UCSD-AML1 (cell line): ENCODE results near the gene REPS2.
A peak's percentile ranks its signal among the peaks of the same experiment; 100 is the strongest.

ENCODE experiments used
- DNase-seq: peaks from one replicate; lab custom pipeline; 2025; ENCODE audit not compliant: unreplicated experiment; lab: John Stamatoyannopoulos, UW

The REPS2 gene

GRCh38 chrX:16946361-16946964 lies at the start of gene REPS2:
Gene REPS2, plus strand, starts transcription at chrX:16946658. Its CDS starts 204 bp downstream, at chrX:16946862.
- peak; percentile 55 for DNase-seq

- DNase-seq, result no peak
Measured at GRCh38 chrX:16897445-16897844, 49.0 kb upstream of the REPS2 start.

- no peak for DNase-seq
Measured at GRCh38 chrX:16903274-16904022, 43.0 kb upstream of the REPS2 start.

- no peak for DNase-seq
Measured at GRCh38 chrX:16910376-16910775, 36.1 kb upstream of the REPS2 start.

GRCh38 chrX:16914058-16914457 lies 32.4 kb upstream of the REPS2 start:
- no peak for DNase-seq

- DNase-seq, result no peak
Measured at GRCh38 chrX:16916561-16916960, 29.9 kb upstream of the REPS2 start.

GRCh38 chrX:16917120-16917519 lies 29.3 kb upstream of the REPS2 start:
- no peak for DNase-seq

- no peak for DNase-seq
Measured at GRCh38 chrX:16918979-16919378, 27.5 kb upstream of the REPS2 start.

- DNase-seq, result no peak
Measured at GRCh38 chrX:16920075-16920474, 26.4 kb upstream of the REPS2 start.

GRCh38 chrX:16923157-16923556 lies 23.3 kb upstream of the REPS2 start:
- DNase-seq, result no peak

GRCh38 chrX:16924631-16925480 lies 21.6 kb upstream of the REPS2 start:
- DNase-seq, result no peak

GRCh38 chrX:16930392-16930791 lies 16.1 kb upstream of the REPS2 start:
- no peak for DNase-seq

- DNase-seq, result no peak
Measured at GRCh38 chrX:16931371-16931770, 15.1 kb upstream of the REPS2 start.

- DNase-seq, result no peak
Measured at GRCh38 chrX:16931855-16932575, 14.4 kb upstream of the REPS2 start.

- DNase-seq, result no peak
Measured at GRCh38 chrX:16934185-16934584, 12.3 kb upstream of the REPS2 start.

- no peak for DNase-seq
Measured at GRCh38 chrX:16946971-16947562, 609 bp downstream of the REPS2 start.

- no peak for DNase-seq
Measured at GRCh38 chrX:16950423-16950822, 4.0 kb downstream of the REPS2 start.

- DNase-seq, result no peak
Measured at GRCh38 chrX:16953606-16954211, 7.3 kb downstream of the REPS2 start.

GRCh38 chrX:16957751-16958150 lies 11.3 kb downstream of the REPS2 start:
- no peak for DNase-seq

GRCh38 chrX:16958356-16958755 lies 11.9 kb downstream of the REPS2 start:
- DNase-seq, result no peak
